Dermis blood vessel endothelial cell (primary cell): Measurements from ENCODE around the gene CLDN1. TPM values are rescaled to one million over a fixed set of nuclear protein-coding genes. Genes with fewer than 3 reads are reported as not detected.

ENCODE experiments used
- DNase-seq: peaks from one replicate; pipeline ENCODE4 v3.0.0; 2010
- total RNA-seq: library from RNA; depleted of rRNA; stranded (reverse); fragments of >200 nt; gene quantifications from 2 replicates; pipeline ENCODE4 v1.2.3, GENCODE V29; 2014

The CLDN1 gene
- total RNA-seq, 1 donor from 2014 or later = 0.68 TPM

- DNase-seq = no peak
Observed at GRCh38 chr3:190330936-190331734, 8.9 kb upstream of the CLDN1 start.

DNA sequence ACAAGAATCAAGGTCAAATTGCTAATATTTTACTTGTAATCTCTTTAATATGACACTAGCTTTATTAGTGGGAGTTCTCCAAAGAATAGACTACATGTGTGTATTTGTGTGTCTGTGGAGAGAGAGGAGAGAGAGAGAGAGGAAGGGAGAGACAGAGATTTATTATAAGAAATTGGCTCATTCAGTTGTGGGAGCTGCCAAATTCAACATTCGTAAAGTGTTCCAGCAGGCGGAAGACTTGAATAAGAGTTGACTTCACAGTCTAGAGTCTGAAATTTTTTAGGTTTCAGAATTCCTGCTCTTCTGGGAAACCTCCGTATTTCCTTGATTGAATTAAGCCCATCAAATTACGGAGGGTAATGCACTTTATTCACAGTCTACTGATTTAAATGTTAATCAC is 4.7 kb upstream of the CLDN1 start:
- no peak for DNase-seq

DNA sequence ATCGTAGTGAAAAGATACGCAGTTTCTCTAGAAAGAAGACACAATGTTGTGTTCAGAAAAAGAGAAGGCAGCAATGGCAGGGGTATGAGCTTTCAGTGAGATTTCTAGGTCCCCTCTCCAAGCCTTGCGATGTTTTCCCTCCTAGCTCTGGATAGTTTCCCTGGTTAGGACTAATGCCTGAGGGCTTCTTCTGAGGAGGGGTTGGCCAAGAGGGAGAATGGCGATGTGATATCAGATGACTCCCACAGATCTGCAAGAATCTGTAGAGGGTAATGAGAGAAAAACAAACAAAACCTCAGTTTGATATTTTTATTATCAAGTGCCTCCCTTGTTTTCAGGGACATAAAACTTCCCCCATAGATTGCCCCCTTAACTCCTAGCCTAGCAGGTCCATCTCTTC is 4.1 kb upstream of the CLDN1 start:
- no peak for DNase-seq

DNA sequence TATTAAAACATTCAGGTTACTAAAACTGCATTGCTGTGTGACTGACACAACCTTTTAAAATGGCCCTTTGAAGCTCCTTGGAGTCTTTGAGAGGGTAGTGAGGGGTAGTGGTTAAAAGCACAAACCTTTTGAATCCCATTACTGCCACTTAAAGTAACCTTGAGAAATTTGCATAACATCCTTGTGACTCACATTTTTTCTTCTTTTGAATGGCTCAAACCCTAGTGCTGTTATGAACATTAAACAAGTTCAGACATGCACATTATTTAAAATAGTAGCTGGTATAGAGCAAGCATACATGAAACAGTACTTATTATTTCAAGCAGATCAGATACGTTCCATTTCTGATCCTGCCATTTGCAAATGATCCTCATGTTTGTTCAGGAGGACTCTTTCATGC is 3.7 kb upstream of the CLDN1 start:
- no peak for DNase-seq

DNA sequence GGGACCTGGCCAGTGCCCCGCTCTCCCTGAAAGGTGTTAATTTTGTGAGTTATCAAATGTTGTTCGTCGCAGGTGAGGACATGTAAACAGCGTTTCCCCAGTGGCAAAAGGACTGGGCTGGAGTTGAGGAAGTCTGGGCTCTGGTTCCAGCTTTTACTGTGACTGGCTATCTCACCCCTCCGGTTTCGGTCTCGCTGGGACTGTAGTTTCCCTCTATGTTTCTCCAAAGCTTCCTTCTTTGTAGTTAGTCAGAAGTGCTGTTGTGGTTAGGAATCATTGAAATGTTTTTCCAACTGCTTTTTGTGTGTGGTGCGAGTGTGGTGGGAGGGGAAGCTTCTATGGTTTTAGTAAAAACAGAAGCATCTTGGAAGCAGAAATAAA is 990 bp upstream of the CLDN1 start:
- no peak for DNase-seq

GRCh38 chr3:190322604-190323245 is 479 bp upstream of the CLDN1 start:
- peak; percentile 27 for DNase-seq

GRCh38 chr3:190320594-190321362 is 1.5 kb downstream of the CLDN1 start:
- no peak for DNase-seq

DNA sequence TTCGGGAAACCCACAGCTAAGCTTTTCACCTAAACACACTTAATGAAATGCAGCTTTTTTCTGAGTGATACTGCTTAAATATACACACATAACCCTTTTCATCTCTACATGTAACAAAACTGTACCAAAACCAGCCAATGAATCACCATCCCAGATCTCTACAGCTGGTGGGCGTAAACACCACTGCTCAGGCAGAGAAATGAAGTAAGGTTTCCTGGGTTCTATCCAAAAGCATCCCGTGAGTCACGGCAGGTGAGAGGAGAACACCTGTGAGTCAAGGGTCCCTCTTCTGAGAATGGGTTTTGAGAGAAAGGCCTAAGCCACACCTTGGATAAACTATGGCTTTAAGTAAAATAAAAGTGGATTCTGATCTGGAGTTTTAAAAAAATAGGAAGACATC is 2.6 kb downstream of the CLDN1 start:
- DNase-seq = no peak

DNA sequence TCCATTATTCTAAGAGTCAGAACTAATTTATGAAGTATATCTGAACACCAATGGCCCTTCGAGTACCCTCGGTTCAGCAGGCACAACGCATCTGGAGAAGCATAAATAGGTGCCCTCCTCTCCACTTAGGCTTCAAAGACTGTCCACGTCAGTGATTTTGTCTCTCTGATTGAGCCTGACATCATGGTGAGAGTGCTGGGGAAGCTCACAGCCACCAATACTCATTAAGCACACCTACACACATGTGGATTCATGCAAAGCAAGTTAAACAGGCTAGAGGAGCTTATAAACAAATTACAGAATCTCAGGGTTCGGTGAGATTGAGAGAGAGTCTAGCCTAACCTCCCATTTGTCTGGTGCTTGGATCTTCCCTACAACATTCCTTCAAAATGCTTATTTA is 3.6 kb downstream of the CLDN1 start:
- no peak for DNase-seq

- DNase-seq = no peak
Observed at GRCh38 chr3:190314741-190315140, 7.5 kb downstream of the CLDN1 start.

DNA sequence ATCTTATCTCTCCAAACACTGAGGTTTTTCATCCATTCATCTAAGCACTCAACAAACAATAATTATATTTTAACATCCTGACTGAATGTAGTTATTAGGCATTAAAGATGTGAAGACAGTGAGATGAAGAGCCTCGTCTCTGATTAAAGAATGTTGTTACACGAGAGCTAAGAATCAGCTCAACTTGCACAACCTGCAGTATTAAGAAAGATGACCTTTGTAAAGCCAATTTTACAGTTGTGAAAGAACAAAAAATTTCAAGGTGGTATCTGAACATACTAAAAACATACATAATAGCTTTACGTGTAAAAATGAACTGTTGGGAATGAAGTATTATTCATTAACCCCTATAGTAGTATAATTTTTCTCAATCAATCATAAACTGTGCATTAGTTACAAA is 12.8 kb downstream of the CLDN1 start:
- no peak for DNase-seq

DNA sequence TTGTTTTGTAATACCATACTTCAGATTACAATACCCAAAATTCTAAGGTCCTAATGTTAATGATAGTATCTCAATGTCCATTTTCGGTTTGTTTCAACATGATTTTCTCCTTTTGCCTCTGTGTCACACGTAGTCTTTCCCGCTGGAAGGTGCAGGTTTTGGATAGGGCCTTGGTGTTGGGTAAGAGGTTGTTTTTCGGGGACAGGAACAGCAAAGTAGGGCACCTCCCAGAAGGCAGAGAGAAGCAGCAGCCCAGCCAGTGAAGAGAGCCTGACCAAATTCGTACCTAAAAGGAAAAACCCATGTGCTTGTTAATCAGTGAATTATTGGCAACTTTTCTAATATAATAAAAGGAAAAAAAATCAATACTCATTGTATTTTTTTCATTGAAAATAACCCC is 14.1 kb downstream of the CLDN1 start:
- no peak for DNase-seq

DNA sequence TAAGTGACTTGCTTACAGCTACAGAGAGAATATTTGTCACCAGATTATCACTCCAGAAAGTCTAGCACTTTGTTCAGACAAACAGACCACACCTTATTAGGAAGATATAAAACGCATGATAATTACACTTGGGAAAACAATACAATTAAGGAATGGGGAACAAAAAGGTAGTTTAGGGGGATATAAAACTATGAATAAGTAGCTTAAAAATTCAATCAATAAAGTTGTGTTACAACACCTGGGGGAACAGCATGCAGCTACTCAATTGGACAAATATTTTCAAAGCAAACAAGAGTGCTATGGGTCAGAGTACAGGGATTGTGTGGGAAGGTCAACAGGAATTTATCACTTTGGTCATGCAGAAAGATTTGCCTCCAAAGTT is 15.1 kb downstream of the CLDN1 start:
- DNase-seq = no peak

- no peak for DNase-seq
Observed at GRCh38 chr3:190306513-190307163, 15.6 kb downstream of the CLDN1 start.

- DNase-seq = no peak
Observed at GRCh38 chr3:190306026-190306425, 16.2 kb downstream of the CLDN1 start.

DNA sequence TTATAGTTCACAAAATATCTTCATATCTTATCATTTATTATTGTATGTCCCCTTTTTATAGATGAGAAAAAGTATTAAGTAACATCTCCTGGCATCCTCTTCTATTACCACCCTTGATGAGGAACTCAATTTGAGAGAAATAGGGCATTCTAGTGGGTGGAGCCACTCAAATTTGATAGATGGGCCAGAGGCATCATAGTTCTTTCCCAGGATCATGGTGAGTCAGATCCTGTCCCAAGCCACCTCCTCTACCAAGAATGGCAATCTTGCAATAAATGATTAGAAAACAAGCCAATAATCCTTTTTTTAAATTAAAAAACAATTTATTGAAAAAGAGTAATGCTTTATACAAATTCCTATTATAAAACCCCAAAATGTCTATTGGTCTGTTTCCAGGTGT is 16.8 kb downstream of the CLDN1 start:
- peak; percentile 45 for DNase-seq

DNA sequence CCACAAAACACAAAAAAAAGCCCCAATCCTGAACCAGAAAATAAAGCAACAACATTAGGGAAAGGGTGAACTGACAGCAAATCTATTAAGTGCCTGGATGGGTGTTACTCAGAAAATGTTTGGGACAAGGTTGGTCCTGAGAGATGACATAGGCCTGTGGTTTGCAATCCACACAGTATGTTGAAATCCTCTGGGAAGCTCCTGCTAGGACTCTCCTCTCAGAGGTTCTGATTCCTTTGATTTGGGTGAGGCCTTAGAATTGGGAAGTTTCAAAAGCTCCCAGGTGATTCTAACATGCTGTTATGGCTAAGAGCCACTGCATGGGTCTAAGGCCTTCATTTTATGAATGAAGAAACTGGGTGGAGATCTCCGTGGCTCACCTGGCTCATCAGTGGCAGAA is 18.4 kb downstream of the CLDN1 start:
- no peak for DNase-seq

GRCh38 chr3:190302212-190302867 is 19.9 kb downstream of the CLDN1 start:
- no peak for DNase-seq

DNA sequence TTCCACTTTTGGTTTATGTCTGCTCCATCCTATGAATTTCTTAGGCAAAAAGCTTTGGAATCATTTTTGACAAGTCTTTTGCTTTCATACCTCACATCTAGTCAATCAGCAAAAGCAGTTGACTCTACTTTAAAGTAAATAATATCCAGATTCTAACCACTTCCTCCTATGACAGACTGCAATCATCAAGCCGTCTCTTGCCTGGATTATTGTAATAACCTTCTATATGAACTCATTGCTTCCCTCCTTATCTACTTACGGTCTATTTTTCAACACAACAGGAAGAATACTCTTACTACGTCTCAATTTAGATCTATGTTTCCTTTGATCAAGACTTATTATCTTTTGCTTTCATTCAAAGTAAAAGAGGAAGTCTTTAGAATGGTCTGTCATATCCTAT is 20.7 kb downstream of the CLDN1 start:
- peak; percentile 20 for DNase-seq

DNA sequence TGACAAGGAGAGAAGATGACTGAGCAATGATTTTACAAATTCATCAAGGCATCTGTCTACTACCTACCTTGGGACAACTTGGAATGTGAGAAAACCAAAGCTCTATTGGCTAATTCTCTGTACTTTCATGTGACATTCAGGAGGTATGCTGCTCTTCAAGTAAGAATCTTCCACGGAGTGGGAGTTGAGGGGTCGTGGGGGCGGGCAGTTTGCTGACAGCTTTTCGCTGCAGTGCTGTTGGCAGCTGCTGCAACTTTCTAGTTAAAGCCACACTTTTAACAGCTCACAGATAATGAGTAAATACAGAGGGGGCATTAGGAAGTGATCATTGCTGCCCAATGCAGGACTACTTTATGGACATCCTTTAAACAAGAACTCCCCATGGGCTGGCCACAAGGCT is 22.3 kb downstream of the CLDN1 start:
- DNase-seq = no peak

- no peak for DNase-seq
Observed at GRCh38 chr3:190294030-190294429, 28.2 kb downstream of the CLDN1 start.

- no peak for DNase-seq
Observed at GRCh38 chr3:190293621-190294020, 28.6 kb downstream of the CLDN1 start.
